Measurements from ENCODE around the gene MASTL.
"Not testable (repeated sequence)": the region's sequence is repeated elsewhere in the genome, so short reads cannot be mapped to it uniquely, and the experiment has no call there.

Gene MASTL

DNA sequence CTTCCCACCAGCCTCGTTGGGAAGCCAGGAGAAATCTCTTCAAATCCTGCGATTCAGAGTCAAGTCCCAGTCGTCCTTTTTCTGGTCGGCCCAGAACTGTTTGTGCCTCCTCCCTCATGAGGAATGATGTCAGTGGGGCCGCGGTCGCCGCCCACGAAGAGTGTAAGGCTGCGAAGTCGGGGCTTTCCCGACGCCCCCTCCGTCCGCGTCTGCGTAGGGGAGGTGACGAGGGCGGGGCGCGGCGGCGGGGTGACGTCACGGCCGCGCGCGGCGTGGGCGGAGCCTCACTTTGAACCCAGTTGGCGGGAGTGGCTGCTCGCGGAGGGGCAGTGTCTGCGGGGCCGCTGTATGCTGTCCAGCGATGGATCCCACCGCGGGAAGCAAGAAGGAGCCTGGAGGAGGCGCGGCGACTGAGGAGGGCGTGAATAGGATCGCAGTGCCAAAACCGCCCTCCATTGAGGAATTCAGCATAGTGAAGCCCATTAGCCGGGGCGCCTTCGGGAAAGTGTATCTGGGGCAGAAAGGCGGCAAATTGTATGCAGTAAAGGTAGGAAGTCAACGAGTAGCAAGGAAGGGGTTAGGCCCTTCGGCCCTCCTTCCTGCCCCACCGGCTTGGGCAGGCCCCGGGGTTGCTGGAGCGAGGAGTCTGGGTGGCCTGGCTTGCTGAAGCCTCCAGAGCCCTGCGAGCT, at the start of gene MASTL:
MASTL (plus strand) TSS at position 287 of the 689 bp plus-strand sequence; CDS start at position 362, 75 bp downstream.
- DNase-seq (ENCODE audit: low read depth, low spot score), result peak; percentile 80
- H3K27ac ChIP-seq, result peak within 1 kb of the TSS; percentile 98

DNA sequence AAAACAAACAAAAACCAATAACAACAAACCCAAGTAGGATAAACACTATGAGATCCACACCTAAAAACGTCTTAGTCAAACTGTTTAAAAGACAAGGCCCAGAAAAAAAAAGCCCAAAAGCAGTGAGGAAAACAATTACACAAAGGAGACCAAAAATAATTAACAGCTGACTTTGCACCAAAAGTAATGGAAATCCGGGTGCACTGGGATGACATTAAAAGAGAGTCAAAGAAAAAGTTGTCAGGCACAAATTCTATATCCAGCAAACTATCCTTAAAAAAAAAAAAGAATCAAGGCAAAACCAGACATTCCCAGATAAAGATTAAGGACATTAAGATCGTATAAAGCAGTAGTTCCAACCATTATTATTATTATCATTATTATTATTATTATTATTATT, 47.0 kb upstream of the MASTL start:
- no peak for DNase-seq (ENCODE audit: low read depth, low spot score)
- no peak overlapping the region for H3K27ac ChIP-seq

DNA sequence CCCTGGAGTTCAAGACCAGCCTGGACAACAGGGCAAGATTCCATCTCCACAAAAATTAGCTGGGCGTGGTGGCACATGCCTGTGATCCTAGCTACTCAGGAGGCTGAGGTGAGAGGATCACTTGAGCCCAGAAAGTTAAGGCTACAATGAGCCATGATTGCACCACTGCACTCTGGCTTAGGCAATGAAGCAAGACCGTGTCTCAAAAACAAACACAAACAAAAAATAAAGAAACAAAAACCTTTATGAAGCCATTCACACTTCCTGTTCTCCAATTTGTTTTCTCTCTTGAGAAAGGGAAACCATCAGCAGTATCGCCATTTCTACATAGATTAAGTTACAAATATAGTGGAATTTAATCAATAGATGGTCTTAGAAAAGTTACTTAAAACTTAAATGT, 20.8 kb upstream of the MASTL start:
- no peak overlapping the region for H3K27ac ChIP-seq
- no peak for DNase-seq (ENCODE audit: low read depth, low spot score)

DNA sequence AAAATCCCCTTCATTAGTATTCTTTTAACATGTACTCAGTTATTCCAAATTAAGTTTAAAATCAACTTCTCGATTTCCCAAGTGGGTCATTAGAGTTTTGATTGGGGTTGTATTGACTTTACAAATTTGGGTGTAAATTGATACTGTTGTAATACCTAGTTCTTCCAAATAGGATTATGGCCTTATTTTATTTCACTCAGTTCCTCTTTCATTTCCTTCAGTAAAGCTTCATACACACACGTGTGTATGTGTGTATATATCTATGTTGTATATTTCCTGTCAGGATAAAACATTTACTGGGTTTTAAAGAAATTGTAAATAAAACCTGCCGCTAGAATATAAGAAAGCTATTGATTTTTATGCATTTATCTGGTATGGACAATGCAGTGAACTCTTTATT, 16.9 kb upstream of the MASTL start:
- H3K27ac ChIP-seq, result no peak overlapping the region
- no peak for DNase-seq (ENCODE audit: low read depth, low spot score)

DNA sequence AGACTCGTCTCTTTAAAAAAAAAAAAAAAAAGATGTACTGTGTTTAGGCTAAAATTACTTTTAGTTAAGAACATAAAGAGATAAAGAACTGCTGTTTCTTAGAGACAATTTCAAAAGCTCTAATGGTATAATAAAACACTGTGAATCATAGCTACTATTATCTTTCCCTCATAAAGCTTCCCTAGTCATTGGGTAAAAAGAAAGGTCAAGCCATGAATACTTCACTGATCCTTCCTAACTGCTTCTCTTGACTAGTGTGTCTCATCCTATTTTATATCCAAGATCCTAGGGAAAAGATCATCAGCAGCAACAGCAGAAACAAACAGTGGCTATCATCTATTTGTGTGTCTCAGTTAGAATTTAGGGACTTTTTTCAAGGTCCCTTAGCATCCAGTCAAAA, 11.5 kb upstream of the MASTL start:
- no peak overlapping the region for H3K27ac ChIP-seq
- no peak for DNase-seq (ENCODE audit: low read depth, low spot score)

DNA sequence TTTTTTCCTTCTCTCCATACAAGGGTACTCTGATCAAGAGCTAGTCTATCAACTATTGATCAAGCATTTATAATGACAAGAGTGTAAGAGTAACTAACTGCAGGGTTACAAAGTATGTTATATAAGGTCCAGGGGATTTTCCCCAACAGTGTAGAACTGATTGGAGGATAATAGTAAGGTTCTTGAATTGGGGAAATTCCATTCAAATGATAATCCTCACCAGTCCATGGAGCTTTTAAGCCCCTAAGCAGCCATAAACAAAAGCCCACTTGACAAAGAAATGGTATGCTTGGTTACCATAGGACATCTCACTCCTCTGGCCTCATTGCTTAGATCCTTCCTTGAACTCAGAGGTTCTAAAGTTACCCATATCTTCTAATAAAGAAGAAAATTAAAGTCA, 9.2 kb upstream of the MASTL start:
- H3K27ac ChIP-seq, result no peak overlapping the region
- DNase-seq (ENCODE audit: low read depth, low spot score), result no peak

DNA sequence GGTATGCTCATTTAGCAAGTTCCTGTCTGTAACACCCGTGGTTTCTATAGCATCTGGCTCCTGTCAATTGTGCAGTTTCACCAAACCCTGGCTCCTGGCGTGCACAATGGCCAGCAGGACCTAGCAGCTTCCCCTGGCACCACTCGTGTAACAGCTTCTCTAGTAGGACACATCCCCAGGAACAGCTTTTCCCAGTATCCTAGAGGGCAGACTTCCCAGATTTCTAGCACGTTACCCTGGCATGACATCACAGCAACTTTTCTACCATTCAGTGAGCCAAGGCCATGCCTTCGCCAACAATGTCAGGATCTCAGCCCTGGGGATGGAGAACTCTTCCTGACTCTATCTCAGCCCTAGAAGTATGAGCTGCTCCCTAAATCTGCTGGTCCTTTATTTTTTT, 7.5 kb upstream of the MASTL start:
- DNase-seq (ENCODE audit: low read depth, low spot score), result no peak

DNA sequence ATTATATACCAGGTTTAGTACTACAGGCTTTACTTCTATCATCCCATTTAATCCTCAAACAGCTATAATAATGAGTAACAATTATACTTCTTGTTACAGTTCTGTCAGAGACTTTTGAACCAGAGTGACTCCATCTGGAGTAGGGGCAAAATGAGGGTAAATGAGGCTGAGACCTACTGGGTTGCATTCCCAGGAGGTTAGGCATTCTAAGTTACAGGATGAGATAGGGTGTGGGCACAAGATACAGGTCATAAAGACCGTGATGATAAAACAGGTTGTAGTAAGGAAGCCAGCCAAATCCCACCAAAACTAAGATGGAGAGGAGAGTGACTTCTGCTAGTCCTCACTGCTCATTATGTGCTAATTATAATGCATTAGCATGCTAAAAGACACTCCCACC, 4.9 kb upstream of the MASTL start:
- H3K27ac ChIP-seq, result no peak overlapping the region

More for the DNA sequence above, 7.5 kb upstream of the MASTL start:
- no peak overlapping the region for H3K27ac ChIP-seq

DNA sequence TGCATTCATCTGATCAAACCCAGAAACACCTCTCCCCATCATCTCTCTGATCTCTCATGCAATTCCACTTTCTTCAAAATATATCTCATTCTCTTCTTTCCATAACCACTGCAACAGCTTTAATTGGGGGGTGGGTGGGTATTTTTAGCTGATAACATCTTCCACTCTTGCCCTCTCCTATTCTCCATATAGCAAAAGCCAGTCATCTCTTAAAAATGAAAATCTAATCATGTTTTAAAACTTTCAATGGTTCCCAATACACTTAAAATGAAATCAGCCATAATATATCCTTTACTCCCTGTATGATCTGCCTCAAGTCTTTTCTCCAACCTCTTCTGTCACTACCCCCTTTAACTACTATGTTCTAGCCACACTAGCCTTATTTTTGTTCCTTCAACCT, 2.5 kb upstream of the MASTL start:
- H3K27ac ChIP-seq, result no peak overlapping the region
- DNase-seq (ENCODE audit: low read depth, low spot score), result no peak

More for the DNA sequence above, 4.9 kb upstream of the MASTL start:
- DNase-seq (ENCODE audit: low read depth, low spot score), result no peak

DNA sequence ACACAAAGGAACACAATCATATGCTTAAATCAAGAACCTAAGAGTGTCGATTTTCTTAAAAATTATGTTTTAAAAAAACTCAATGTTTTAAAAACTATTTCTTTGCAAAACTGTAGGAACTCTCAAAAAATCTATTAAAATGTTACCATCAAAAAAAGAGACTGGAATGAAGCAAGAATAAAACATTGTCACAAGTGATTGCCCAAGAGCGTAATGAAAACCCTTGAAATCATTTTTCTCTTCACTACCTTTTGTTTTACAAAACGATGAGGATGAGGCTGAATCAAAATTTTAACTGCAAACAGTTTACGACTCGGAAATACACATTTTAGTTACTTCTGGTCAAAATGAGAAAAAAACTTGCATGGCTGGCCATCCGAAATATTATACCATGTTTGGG, 1.8 kb upstream of the MASTL start:
- peak overlapping the region; percentile 98 for H3K27ac ChIP-seq
- DNase-seq (ENCODE audit: low read depth, low spot score), result no peak

DNA sequence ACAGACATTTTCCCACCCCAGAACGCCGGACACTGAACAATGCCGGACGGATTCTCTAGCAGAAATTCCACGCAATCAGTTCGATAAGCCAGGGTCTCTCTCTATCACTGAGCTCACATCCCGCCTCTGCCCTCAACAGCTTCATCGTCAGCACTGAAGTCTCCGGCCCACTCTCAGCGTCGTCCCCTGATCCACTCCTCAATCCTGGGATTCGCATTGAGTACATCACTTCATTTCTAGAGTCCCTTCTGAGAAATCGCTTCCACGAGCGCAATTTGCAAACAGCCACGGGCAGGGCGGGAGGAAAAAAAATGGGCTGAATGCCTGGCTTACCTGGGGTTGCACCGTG, 1.3 kb upstream of the MASTL start:
- H3K27ac ChIP-seq, result peak overlapping the region; percentile 98
- no peak for DNase-seq (ENCODE audit: low read depth, low spot score)

DNA sequence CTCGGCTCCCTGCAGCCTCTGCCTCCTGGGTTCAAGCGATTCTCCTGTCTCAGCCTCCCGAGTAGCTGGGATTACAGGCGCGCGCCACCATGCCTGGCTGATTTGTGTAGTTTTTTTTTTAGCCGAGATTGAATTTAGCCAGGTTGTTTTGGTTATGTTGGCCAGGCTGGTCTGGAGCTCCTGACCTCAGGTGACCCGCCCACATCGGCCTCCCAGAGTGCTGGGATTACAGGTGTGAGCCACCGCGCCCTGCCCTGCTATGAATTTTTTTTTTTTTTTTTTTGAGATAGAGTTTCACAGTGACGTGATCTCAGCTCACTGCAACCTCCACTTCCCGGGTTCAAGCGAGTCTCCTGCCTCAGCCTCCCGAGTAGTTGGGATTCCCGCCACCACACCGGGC, 1.4 kb downstream of the MASTL start:
- DNase-seq (ENCODE audit: low read depth, low spot score), result not testable (repeated sequence)
- peak overlapping the region; percentile 98 for H3K27ac ChIP-seq

DNA sequence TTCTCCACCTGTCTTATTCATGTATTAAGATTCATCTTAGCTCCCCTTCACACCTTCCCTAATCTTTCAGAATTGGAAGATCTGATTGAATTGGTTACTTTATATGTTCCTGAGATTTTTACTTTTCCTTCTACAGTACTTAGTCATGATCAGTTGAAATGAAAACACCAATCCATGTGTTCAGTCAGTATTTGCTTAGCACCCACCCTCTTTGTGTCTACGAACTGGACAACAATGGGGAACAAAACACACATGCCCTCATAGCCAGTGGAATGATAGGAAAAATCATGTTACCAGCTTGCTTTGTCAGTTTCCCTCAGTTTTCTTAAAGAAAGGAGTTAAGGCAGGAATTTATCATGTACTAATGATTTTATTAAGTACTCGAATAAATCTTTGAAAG, 2.0 kb downstream of the MASTL start:
- peak overlapping the region; percentile 98 for H3K27ac ChIP-seq
- DNase-seq (ENCODE audit: low read depth, low spot score), result no peak

DNA sequence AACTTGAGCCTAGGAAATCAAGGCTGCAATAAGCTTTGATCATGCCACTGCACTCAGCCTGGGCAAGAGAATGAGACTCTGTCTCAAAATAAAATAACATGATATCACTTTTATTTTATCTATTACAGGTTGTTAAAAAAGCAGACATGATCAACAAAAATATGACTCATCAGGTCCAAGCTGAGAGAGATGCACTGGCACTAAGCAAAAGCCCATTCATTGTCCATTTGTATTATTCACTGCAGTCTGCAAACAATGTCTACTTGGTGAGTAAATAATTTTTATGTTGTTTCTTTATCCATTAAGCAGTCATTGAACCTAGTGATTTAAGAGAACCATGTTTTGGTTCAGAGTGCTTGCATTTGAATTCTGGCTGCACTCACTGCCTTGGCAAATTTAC, 3.3 kb downstream of the MASTL start:
- no peak overlapping the region for H3K27ac ChIP-seq
- peak; percentile 48 for DNase-seq (ENCODE audit: low read depth, low spot score)

DNA sequence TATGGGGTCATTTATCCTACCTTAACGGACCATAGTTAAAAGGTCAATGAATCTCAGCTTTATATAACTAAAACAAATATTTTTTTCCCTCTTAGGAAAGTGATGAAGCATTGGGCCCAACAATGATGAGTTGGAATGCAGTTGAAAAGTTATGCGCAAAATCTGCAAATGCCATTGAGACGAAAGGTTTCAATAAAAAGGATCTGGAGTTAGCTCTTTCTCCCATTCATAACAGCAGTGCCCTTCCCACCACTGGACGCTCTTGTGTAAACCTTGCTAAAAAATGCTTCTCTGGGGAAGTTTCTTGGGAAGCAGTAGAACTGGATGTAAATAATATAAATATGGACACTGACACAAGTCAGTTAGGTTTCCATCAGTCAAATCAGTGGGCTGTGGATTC, 14.7 kb downstream of the MASTL start:
- no peak for DNase-seq (ENCODE audit: low read depth, low spot score)
- H3K27ac ChIP-seq, result no peak overlapping the region

DNA sequence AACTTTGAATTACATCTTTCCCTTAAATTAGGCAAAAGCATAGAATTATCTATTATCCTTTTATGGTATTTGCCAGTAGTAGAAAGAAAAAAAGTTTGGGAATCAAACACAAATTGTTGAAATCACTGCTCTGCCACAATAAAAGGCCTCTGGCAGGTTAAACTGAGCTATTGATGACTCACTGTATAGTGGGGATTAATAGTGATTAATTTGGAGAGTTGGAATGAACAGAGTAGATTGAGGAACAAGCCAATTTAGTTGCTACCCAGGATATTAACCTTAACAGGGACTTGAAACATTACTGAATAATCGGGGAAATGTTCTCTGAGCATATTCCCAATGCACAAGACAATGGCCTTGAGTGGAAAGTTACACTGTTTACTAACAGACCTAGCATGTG, 33.1 kb downstream of the MASTL start:
- DNase-seq (ENCODE audit: low read depth, low spot score), result no peak
- no peak overlapping the region for H3K27ac ChIP-seq

DNA sequence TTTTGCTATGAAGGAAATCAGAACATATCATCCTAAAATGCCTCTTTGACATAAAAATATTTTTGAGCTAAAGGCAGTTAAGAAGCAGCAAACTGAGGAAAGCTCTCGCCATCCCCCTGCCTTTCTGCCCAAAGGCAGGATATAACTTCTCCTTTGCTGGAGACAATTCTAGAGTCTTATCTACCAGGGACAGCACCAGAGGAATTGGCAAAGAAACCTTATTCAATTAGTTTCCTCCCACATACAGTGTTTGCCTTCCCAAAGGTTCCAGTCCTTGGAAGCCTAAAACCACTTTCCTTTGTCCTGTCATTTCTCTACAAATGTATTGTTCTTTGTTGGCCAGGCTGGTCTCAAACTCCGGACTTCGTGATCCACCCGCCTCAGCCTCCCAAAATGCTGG, 33.7 kb downstream of the MASTL start:
- no peak overlapping the region for H3K27ac ChIP-seq

DNA sequence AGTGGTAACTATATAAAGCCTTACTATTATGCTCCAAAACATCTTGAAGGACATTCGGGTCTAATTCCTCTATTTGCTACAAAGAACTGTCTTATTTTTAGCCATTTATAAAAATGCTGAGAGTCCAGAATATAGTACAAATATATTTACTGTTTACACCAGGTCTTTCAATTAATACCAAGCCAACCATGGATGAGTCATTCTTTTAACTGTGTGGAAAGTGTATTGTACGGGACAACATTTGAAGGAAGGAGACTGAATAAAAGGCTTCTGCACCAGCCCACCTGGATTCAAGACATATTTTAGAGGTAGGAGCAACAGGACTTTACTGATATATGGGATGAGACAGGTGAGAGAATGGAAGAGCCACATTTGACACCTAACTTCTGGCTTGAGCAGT, 35.4 kb downstream of the MASTL start:
- no peak for DNase-seq (ENCODE audit: low read depth, low spot score)
- H3K27ac ChIP-seq, result no peak overlapping the region

More for the DNA sequence above, 33.7 kb downstream of the MASTL start:
- DNase-seq (ENCODE audit: low read depth, low spot score), result no peak

DNA sequence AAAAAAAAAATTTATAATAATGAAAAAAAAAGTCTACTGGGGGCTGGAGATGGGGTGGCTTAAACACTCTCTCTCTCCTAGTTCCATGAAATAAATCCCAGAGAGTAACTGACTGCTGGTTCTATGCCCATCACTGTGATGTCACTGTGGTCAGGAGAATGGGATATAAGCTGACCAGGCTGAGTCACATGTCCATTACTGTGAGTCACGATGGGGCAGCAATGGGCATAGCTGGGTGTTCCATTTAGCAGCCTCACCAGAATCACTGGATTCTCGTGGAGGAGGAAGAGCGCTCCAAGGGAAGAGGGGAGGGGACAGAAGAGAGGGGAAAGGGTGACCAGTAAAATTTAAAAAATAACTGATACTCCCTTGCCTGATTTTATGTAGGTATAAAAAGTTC, 37.1 kb downstream of the MASTL start:
- H3K27ac ChIP-seq, result no peak overlapping the region
- DNase-seq (ENCODE audit: low read depth, low spot score), result peak; percentile 41

DNA sequence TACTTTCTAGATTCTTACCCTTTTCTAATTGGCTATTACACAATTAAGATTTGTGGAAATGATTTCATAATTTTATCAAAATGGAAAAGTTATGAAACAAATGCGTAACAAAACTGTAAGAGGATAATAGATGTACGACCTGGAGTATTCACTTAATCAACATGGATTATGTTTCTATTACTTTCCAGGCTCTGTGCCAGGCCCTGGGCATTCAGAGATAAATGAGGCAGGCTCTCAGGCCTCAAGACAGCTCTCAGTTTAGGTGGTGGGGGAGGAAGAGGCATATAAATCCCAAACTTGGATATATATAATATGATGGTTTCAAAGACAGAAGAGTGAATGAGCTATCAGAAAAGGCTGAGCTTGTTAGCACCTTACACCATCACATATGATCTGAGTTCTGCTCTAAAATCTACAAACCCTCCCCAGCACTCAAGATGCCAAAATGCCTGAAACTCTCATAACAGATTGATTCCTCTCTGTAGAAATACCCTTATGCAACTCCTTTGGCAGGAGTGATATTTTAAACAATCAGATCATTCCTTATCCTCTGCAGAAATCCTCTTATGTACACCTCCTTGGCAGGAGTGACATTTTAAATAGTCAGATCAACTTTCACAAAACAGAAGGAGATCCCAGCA, 42.9 kb downstream of the MASTL start:
- DNase-seq (ENCODE audit: low read depth, low spot score), result no peak
- no peak overlapping the region for H3K27ac ChIP-seq

DNA sequence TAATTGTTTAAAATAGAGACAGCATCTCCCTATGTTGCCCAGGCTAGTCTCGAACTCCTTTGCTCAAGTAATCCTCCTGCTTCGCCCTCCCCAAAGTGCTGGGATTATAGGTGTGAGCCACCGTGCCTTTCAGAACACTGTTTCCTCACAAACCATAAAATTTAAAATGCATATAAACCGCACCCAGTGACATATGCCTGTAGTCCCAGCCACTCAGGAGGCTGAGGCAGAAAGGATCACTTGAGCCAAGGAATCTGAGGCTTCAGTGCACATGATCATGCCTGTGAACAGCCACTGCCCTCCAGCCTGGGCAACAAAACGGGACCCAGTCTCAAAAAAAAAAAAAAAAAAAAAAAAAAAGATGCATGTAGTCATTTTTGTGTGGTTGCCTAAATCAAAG, 48.7 kb downstream of the MASTL start:
- H3K27ac ChIP-seq, result no peak overlapping the region
- no peak for DNase-seq (ENCODE audit: low read depth, low spot score)

DNA sequence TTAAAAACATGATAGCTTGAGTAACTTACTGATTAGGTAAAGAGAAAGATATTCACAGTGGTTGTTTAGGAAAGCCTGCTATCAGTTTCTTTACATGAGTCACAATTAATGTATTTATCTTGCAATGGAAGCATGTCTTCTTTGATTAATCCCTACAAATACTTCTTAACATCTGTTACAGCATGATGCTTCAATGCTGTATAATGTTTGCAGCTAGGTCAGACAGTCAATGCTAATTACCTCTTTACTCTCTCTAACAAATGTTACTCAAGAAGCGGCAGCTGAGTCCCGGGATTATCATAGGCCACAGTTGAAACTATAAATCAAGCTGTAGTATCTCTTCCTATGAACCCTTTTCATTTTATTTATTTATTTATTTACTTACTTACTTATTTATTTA, 52.2 kb downstream of the MASTL start:
- no peak for DNase-seq (ENCODE audit: low read depth, low spot score)

More for the DNA sequence above, 52.2 kb downstream of the MASTL start:
- H3K27ac ChIP-seq, result no peak overlapping the region
